GM12875 (cell line): Measurements from ENCODE around the gene DDX31.

ENCODE experiments used
- H3K4me3 ChIP-seq: one replicate; pipeline ENCODE4 v1.5.1; 2011; ENCODE audit warnings: low read depth, low read length, control low read depth
- TF ChIP-seq, protein P1 (sequence below): IDR thresholded peaks from 2 replicates; pipeline ENCODE4 v1.5.1; 2011; ENCODE audit warnings: low read depth, mild to moderate bottlenecking, control low read depth, inconsistent platforms, low read length, moderate library complexity, borderline replicate concordance; ENCODE audit not compliant: insufficient read depth

DDX31 gene

GRCh38 chr9:132708769-132709430, 39.1 kb upstream of the DDX31 start:
- H3K4me3 ChIP-seq = no peak overlapping the region
- TF ChIP-seq, protein P1, sequence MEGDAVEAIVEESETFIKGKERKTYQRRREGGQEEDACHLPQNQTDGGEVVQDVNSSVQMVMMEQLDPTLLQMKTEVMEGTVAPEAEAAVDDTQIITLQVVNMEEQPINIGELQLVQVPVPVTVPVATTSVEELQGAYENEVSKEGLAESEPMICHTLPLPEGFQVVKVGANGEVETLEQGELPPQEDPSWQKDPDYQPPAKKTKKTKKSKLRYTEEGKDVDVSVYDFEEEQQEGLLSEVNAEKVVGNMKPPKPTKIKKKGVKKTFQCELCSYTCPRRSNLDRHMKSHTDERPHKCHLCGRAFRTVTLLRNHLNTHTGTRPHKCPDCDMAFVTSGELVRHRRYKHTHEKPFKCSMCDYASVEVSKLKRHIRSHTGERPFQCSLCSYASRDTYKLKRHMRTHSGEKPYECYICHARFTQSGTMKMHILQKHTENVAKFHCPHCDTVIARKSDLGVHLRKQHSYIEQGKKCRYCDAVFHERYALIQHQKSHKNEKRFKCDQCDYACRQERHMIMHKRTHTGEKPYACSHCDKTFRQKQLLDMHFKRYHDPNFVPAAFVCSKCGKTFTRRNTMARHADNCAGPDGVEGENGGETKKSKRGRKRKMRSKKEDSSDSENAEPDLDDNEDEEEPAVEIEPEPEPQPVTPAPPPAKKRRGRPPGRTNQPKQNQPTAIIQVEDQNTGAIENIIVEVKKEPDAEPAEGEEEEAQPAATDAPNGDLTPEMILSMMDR = no peak

DNA sequence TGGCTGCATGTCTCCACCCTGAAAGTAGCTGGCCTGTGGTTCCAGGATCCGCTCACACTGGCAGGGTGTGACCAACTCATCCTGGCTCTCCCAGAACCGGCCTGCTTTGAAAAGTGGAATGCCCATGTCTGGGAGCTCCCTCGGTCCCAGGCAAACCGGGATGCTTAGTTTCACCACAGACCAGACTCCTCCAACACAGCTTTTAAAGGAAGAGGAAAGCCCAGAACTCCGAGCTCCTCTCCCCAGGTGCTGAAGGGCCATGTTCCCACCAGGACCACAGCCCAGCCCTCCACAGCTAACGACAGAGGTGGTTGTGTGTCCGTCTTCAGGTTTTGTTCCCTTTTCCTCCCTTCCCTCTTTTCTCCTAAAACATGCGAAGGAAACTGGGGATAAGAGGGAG, 38.5 kb upstream of the DDX31 start:
- TF ChIP-seq, protein P1 = no peak
- no peak overlapping the region for H3K4me3 ChIP-seq

DNA sequence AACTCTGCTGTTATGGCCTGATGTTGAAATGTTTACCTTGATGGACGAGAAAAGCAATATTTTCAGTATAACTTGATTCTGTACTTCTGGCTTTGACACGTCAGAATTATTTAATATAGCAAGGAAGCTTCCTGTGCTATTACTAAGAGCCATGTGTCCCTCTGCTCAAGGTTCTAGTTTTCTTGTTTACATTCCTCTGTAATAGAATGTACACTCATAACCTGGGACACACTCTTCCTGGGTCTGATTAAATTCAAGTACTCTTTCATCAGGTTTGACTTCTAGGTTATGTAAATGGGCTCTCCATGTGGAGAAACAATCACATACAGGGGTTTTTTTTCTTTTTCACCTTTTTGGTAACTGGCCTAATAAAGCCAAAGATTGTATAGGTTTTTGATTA, 33.6 kb upstream of the DDX31 start:
- H3K4me3 ChIP-seq = no peak overlapping the region
- TF ChIP-seq, protein P1 = no peak

DNA sequence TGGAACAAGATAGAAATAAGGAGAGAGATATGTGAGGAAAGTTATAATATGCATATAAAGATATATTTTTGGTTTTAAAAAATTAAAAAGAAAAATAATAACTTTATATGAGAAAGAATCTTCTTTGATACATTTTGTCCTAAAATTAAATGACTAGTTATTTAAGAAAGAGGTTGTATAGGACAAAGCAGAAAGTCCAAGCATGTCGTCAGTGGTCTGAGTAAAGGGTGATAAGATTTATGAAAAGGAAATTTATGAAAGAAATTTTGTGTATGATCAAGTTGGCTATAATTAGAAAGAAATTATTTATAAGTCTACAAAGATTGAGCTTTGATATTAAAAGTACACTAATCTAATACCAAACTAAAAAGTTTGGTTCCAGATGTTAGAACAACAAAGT, 32.5 kb upstream of the DDX31 start:
- TF ChIP-seq, protein P1 = no peak
- H3K4me3 ChIP-seq = no peak overlapping the region

DNA sequence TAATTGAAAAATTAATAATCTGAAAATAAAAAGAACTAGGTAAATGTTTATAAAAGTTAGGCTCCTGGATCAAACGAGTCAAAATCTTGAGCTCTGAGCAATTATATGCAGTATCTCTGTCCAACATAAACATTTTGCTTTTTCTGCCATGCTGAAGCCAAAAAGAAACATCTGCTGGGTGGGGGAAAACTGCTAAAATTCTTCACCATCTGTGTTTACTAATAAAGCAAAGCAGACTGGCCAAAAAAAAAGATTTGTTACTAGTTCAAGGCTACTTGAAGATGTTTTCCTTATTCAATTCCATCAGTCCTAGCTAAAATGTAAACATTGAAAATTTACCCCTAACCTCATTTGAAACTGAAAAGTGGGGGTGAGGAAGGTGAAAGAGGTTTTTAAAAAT, 30.2 kb upstream of the DDX31 start:
- TF ChIP-seq, protein P1 = no peak
- H3K4me3 ChIP-seq = no peak overlapping the region

DNA sequence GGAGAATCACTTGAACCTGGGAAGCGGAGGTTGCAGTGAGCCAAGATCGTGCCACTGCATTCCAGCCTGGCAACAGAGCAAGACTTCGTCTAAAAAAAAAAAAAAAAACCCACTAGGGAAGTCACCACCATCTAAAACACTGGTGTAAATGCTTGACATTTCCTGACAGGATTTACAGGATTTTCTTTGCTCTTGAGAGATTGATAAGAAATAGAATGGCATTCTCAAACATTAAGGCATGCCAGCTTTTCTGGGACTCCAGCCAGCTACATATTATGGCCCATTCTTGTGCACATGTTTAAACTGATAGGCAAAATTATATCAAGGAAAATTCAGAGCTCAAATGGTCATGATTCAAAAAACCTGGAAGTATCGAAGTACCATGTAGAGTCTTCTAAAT, 29.2 kb upstream of the DDX31 start:
- TF ChIP-seq, protein P1 = no peak
- no peak overlapping the region for H3K4me3 ChIP-seq

GRCh38 chr9:132697230-132697629, 27.4 kb upstream of the DDX31 start:
- H3K4me3 ChIP-seq = no peak overlapping the region
- TF ChIP-seq, protein P1 = no peak
